BLaER1 (cell line): Measurements from ENCODE around the gene CABLES1.
A peak's percentile ranks its signal among the peaks of the same experiment; 100 is the strongest.

Experiments
- H3K27ac ChIP-seq: shearing (Covaris generic); formaldehyde crosslinking; 2 replicates; pipeline ENCODE4 v1.8.1; 2022
- H3K27me3 ChIP-seq: shearing (Covaris generic); formaldehyde crosslinking; 2 replicates; pipeline ENCODE4 v1.8.1; 2022
- H3K36me3 ChIP-seq: shearing (Covaris generic); formaldehyde crosslinking; 2 replicates; pipeline ENCODE4 v1.8.1; 2022
- H3K4me1 ChIP-seq: shearing (Covaris generic); formaldehyde crosslinking; 2 replicates; pipeline ENCODE4 v1.8.1; 2022
- H3K4me2 ChIP-seq: shearing (Covaris generic); formaldehyde crosslinking; 2 replicates; pipeline ENCODE4 v1.8.1; 2022
- H3K4me3 ChIP-seq: shearing (Covaris generic); formaldehyde crosslinking; 2 replicates; pipeline ENCODE4 v1.8.1; 2022
- H3K9ac ChIP-seq: shearing (Covaris generic); formaldehyde crosslinking; 2 replicates; pipeline ENCODE4 v1.8.1; 2022
- H3K9me3 ChIP-seq: shearing (Covaris generic); formaldehyde crosslinking; 2 replicates; pipeline ENCODE4 v1.8.1; 2022
- H4K20me1 ChIP-seq: shearing (Covaris generic); formaldehyde crosslinking; 2 replicates; pipeline ENCODE4 v1.8.1; 2022
- Cebpa-rat ChIP-seq: shearing (Covaris generic); IDR thresholded peaks from 2 replicates; pipeline ENCODE4 v1.8.1; 2022

The CABLES1 gene

GRCh38 chr18:23212161-23212560, 76.9 kb downstream of the CABLES1 start:
- no peaks in the 10 kb centered on the region for H3K27me3 ChIP-seq
- H3K9ac ChIP-seq = no peak overlapping the region
- no peak for TF ChIP-seq Cebpa-rat
- peaks cover 14% of the 10 kb centered on the region for H3K4me1 ChIP-seq
- H3K27ac ChIP-seq = no peak overlapping the region
- peaks cover 24% of the 10 kb centered on the region for H3K9me3 ChIP-seq
- no peaks in the 10 kb centered on the region for H4K20me1 ChIP-seq
- H3K36me3 ChIP-seq = peaks cover 42% of the 10 kb centered on the region
- H3K4me2 ChIP-seq = no peak overlapping the region
- no peak overlapping the region for H3K4me3 ChIP-seq

DNA sequence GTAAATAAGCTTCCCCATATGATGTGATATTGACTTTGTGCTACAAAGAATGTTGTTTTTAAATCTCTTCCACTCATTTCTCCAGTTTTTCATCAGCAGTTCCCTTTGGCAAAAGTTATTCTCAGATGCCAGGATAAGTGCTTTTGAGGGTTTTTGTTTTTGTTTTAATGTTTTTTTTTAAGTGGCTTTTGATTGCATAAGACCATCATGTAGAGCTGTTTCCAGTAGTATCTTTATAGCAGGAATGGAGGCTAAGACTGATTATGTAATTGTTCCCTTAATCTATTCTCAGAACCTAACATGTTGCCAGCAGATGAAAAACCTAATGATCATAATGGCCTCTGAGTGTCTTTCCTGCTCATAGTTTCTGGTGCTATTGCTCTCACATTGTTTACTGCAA, 77.9 kb downstream of the CABLES1 start:
- Histone ChIP-seq H3K4me1 (peaks cover 14% of the 10 kb centered on the region), H3K4me2 (no peak overlapping the region)

GRCh38 chr18:23217781-23218180, 82.5 kb downstream of the CABLES1 start:
- Histone ChIP-seq H3K4me2 (no peak overlapping the region), H3K36me3 (peaks cover 14% of the 10 kb centered on the region), H3K27ac (no peak overlapping the region), H3K4me3 (no peak overlapping the region), H3K9me3 (0 out of 2 replicates have a peak, but pooled peaks cover 5% of the 10 kb centered on the region), H4K20me1 (no peaks in the 10 kb centered on the region), H3K4me1 (peaks cover 21% of the 10 kb centered on the region), H3K9ac (no peak overlapping the region), H3K27me3 (no peaks in the 10 kb centered on the region)
- no peak for TF ChIP-seq Cebpa-rat

More for the DNA sequence above, 77.9 kb downstream of the CABLES1 start:
- TF ChIP-seq Cebpa-rat = no peak
- Histone ChIP-seq H4K20me1 (no peaks in the 10 kb centered on the region), H3K9ac (no peak overlapping the region), H3K36me3 (peaks cover 32% of the 10 kb centered on the region), H3K27ac (no peak overlapping the region), H3K4me3 (no peak overlapping the region), H3K27me3 (no peaks in the 10 kb centered on the region), H3K9me3 (peaks cover 13% of the 10 kb centered on the region)

DNA sequence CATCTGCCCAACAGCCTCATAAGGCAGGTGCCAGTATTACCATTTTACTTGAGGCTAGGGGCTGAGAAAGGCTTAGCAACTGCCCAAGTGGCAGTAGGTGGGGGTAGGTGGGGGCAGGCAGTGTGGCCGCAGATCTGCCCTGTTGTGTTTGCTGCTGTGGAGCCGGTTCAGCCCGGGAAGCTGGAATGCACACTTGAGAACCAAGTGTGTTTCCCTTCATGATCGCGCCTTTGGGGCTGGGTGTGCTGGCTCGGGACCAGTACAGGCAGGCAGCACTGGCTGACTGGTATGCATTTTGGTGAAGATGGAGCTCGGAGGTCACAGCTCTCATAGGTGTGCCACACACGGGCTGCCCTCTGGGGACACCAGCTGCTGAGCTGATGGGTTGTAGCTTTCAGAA, 85.1 kb downstream of the CABLES1 start:
- H3K9ac ChIP-seq = no peak overlapping the region
- H3K36me3 ChIP-seq = peaks cover 1% of the 10 kb centered on the region; the same call in 1 of the 2 replicates
- H3K4me1 ChIP-seq = peaks cover 34% of the 10 kb centered on the region
- H3K4me2 ChIP-seq = peak overlapping the region; percentile 28
- no peaks in the 10 kb centered on the region for H4K20me1 ChIP-seq
- no peak overlapping the region for H3K27ac ChIP-seq
- TF ChIP-seq Cebpa-rat = no peak
- no peak overlapping the region for H3K4me3 ChIP-seq
- no peaks in the 10 kb centered on the region for H3K9me3 ChIP-seq
- H3K27me3 ChIP-seq = no peaks in the 10 kb centered on the region

GRCh38 chr18:23223641-23224040, 88.4 kb downstream of the CABLES1 start:
- Histone ChIP-seq H3K4me2 (no peak overlapping the region), H3K9ac (no peak overlapping the region), H3K9me3 (no peaks in the 10 kb centered on the region), H3K27ac (no peak overlapping the region), H3K27me3 (no peaks in the 10 kb centered on the region), H3K4me3 (no peak overlapping the region), H3K4me1 (peaks cover 66% of the 10 kb centered on the region), H4K20me1 (no peaks in the 10 kb centered on the region), H3K36me3 (no peaks in the 10 kb centered on the region)
- no peak for TF ChIP-seq Cebpa-rat

GRCh38 chr18:23225503-23225902, 90.2 kb downstream of the CABLES1 start:
- Histone ChIP-seq H3K9me3 (no peaks in the 10 kb centered on the region), H3K36me3 (no peaks in the 10 kb centered on the region), H4K20me1 (no peaks in the 10 kb centered on the region), H3K27me3 (no peaks in the 10 kb centered on the region), H3K9ac (no peak overlapping the region), H3K4me2 (no peak overlapping the region; the same call in 1 of the 2 replicates), H3K4me1 (peaks cover 77% of the 10 kb centered on the region), H3K27ac (no peak overlapping the region), H3K4me3 (no peak overlapping the region)
- TF ChIP-seq Cebpa-rat = no peak

DNA sequence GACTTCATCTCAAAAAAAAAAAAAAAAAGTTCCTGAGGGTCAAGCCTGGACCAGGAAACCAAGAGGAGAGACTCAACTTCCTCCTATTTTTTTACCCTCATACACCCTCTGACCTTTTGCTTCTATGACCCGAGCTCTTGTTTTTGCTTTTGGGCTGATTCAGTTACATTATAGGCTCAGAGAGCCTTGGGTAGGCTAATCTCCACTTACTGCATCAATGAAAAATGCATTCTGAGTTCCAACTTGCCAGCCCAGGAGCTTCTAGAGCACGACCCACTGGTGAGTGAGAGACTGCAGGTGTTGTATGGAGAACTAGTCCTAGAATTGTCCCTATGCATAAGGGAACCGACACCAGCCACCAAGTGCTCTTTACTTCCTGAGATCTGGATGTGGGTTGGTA, 91.1 kb downstream of the CABLES1 start:
- peaks cover 79% of the 10 kb centered on the region for H3K4me1 ChIP-seq
- no peak overlapping the region for H3K9ac ChIP-seq
- H3K27ac ChIP-seq = no peak overlapping the region
- TF ChIP-seq Cebpa-rat = no peak
- H3K36me3 ChIP-seq = no peaks in the 10 kb centered on the region
- no peaks in the 10 kb centered on the region for H3K27me3 ChIP-seq
- H3K9me3 ChIP-seq = no peaks in the 10 kb centered on the region
- no peak overlapping the region for H3K4me3 ChIP-seq
- H3K4me2 ChIP-seq = peak overlapping the region; percentile 75; the same call in 1 of the 2 replicates
- H4K20me1 ChIP-seq = no peaks in the 10 kb centered on the region

- Histone ChIP-seq H3K27ac (peak overlapping the region; percentile 68; the same call in 1 of the 2 replicates), H4K20me1 (no peaks in the 10 kb centered on the region), H3K4me1 (peaks cover 80% of the 10 kb centered on the region), H3K4me2 (peak overlapping the region; percentile 75), H3K27me3 (no peaks in the 10 kb centered on the region), H3K4me3 (no peak overlapping the region), H3K36me3 (no peaks in the 10 kb centered on the region), H3K9ac (no peak overlapping the region), H3K9me3 (no peaks in the 10 kb centered on the region)
- TF ChIP-seq Cebpa-rat = no peak
These were observed 91.8 kb downstream of the CABLES1 start for GRCh38 chr18:23226930-23227725.

- Histone ChIP-seq H3K4me3 (no peak overlapping the region), H3K4me2 (peak overlapping the region; percentile 75), H3K36me3 (no peaks in the 10 kb centered on the region), H3K27ac (peak overlapping the region; percentile 68), H3K9ac (peak overlapping the region; percentile 49; the same call in 1 of the 2 replicates), H3K27me3 (no peaks in the 10 kb centered on the region), H3K9me3 (no peaks in the 10 kb centered on the region), H4K20me1 (no peaks in the 10 kb centered on the region), H3K4me1 (peaks cover 86% of the 10 kb centered on the region)
- TF ChIP-seq Cebpa-rat = no peak
These were observed 92.4 kb downstream of the CABLES1 start for GRCh38 chr18:23227726-23228070.
